ENCODE data around the gene KIAA1210. TPM values are rescaled to one million over a fixed set of nuclear protein-coding genes. Genes with fewer than 3 reads are reported as not detected.

KIAA1210 gene
- under 1 TPM; 0.13 to 0.34 (median 0.26) TPM for polyA plus RNA-seq (ENCODE audit: insufficient read length in 10 of 10)
- long read RNA-seq, donor 1 = 0 reads
- long read RNA-seq, donor 2 = 0 reads
- long read RNA-seq, donor 3 = 0 reads
- long read RNA-seq, donor 4 = 0 reads
- long read RNA-seq, donor 5 = 0 reads
- long read RNA-seq, donor 6 = 0 reads
- long read RNA-seq, donor 7 = 0 reads
- long read RNA-seq, donor 8 = 0 reads
- long read RNA-seq, donor 9 = 0 reads

- DNase-seq = no peak
These were observed at the start of gene KIAA1210 for GRCh38 chrX:119127650-119128049. TSS of gene KIAA1210 (minus strand) at chrX:119127812. CDS start at chrX:119123642, 4,170 bp downstream.

DNA sequence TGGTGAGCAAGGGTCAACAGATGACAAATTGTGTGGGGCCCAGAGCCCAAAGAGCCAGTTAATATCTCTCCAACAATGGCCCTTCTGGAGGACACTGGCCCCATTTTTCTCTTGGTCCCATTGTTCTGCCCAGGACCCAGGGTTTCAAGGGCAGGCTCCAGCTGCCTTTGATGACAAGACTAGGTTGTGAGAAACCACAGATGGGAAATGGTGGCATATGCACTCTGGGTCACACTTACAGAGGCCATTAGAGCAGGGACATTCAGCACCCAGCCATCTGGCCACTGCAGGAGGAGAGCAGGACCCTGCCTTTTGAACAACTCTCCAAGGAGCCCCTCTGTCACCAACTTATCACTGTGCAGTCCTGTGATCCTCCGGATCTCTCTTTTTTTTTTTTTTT is 49.7 kb upstream of the KIAA1210 start:
- DNase-seq = no peak

- no peak for DNase-seq
These were observed 47.3 kb upstream of the KIAA1210 start for GRCh38 chrX:119174900-119175299.

DNA sequence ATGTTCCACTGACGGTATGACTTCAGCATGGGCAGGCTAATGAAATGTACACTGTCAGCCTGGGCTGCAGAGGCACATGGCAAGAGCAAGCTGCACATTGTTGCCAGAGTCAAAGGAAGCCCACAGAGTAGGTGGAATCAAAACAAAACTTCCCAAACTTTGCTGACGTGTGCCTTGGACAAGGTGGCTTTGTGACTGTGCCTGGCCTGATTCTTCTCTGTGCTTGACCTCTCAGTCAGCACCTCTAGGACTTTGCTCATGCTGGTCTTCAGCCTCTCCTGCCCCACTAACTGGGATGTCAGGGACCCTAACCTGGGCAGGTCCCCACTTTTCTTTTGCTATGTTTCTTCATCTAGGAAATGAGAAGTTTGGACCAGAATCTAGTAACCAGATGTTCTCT is 40.5 kb upstream of the KIAA1210 start:
- no peak for DNase-seq

DNA sequence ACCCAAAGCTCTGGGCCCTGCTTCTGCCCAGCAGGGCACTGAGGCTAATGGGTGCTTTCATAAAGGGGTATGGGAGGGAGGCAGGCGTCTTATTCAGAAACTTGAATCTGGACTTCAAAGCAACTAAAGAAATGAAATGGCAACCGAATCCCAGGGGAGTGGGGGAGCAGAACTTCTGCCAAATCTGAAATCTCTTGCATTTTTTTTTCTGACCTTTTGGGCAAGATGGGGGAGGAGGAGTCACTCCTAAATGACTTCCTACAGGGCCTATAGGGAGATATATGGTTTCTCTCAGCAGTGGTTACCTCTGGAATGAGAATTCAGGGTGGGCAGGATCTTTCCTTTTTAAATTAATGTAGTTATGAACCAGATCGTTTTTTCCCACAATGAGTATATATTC is 30.6 kb upstream of the KIAA1210 start:
- no peak for DNase-seq

GRCh38 chrX:119156241-119156640 is 28.6 kb upstream of the KIAA1210 start:
- no peak for DNase-seq

DNA sequence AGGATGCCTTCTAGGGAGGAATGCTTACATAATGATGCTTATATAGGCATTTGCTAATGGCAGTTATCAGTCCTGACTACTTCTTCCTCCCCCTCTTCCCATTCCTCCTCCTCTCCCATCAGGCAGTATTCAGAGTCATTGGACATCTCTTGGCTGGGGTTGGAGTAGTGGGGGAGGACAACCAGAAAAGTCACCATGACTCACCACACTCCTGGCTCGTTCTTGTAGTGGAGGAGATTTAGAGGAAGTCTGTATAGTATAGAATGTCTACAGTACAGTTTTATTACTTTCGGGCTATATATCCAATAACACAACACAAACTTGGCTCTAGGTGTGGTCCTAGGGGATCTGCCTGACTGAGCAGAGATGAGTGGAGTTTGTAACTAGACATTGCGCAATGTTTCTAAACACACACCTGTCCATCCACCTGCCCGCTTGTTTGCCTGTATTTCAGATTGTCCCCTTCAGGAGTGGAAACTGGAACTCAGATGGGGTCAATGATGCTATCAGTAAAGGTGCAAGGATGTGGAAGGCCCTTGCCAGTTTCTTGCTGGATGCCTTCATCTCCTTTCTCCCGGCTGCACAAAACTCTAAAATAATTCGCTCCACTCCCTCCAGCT is 27.9 kb upstream of the KIAA1210 start:
- peak in 1 of 3 donors; percentile 70 for DNase-seq

GRCh38 chrX:119151051-119151380 is 23.4 kb upstream of the KIAA1210 start:
- peak in 2 of 3 donors; percentile 33 to 65 for DNase-seq

DNA sequence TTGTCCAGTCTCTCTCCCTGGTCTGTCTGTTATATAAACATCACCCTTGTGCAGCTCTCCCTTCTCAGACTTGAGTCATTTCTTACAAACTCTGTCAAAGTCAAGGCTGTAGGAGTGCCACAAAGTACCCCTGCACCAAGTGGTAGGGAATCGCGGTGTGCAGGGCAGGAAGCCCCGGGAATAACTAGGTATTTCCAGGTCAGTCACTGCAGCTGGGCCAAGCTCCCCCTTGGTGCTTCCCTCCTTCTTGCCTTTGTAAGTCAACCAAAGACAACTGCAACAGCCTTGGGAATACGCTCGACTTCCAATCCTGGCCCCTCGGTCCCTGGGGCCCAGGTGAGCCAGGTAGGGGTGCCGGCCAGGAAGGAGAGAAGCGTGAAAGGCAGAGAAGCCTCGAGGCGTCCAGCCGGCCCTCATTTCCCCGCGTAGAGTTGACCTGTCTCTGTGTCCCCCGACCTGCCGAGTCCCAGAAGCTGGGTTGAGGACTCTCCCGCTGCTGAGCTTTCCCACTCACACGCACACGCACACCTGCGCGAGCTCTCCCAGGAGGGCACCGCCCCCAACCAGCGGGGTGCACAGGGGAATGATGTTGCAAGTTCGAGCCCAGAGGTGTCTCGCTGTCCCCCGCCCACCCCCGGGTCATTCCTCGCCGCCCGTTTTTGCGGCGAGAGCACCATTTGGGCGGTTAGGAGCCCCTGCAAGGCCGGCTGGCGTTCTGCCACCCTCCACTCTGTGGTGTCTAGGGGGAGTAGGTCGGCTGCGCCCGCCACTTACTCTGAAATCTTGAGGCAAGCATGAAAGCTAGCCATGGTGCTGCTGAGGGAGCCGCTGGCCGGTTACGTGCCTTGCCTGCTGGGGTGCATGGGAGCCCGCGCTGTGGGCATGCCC is 22.8 kb upstream of the KIAA1210 start:
- DNase-seq = no peak

DNA sequence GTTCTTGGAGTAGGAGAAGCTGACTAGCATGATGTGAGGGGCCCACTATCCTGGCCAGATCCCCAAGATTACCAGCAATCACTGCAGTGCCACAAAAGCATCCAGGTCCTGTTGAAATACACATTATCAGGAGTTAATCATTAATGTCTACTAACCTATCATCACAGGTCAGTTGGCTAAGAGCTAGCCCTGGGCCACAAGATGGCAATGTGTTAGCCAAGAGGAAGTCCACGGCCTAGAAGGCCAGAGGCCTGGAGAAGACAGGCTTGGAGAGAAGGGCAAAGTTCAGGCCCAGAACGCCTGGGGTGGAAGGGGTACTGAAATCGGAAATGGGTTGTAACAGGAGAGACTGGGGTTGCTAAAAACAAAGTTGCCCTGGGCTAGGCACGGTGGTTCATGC is 19.9 kb upstream of the KIAA1210 start:
- DNase-seq = no peak

GRCh38 chrX:119145241-119145653 is 17.6 kb upstream of the KIAA1210 start:
- DNase-seq = no peak

GRCh38 chrX:119134466-119134865 is 6.9 kb upstream of the KIAA1210 start:
- no peak for DNase-seq

GRCh38 chrX:119132961-119133360 is 5.3 kb upstream of the KIAA1210 start:
- DNase-seq = no peak

DNA sequence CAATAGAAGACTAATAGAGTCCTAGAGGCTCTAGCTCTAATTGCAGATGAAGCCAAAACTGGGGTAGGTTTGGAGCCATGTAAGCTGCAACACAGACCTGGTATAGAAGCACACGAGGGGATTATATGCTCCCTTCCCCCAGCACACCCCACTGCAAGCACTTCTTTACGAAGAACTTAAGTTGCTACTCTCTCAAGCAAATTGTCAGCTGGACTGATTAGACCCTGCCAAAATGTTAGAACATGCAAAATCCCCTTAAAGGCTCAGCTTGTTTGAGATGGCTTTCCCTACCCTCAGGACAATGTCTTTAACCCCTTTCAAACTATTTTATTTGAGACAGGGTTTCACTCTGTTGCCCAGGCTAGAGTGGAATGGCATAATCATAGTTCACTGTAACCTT is 4.7 kb upstream of the KIAA1210 start:
- no peak for DNase-seq

DNA sequence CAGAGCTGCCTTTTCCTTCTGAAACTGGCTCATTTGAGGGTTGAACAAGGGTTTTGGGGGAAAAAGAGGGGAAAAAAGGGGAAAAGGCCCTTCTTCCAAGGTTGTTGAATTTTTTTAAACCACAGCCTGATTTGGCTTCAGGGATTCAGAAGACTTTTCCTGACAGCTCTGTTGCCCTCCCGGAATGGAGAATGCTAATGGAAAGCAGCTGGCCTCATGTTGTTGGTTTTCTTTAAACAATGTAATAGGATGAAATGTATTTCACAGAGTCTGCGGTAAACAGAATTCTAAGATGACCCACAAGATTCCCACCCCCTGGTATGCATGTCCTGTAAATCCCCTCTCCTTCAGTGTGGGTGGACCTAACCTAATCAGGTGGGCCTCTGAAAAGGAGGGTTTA is 3.3 kb upstream of the KIAA1210 start:
- no peak for DNase-seq

DNA sequence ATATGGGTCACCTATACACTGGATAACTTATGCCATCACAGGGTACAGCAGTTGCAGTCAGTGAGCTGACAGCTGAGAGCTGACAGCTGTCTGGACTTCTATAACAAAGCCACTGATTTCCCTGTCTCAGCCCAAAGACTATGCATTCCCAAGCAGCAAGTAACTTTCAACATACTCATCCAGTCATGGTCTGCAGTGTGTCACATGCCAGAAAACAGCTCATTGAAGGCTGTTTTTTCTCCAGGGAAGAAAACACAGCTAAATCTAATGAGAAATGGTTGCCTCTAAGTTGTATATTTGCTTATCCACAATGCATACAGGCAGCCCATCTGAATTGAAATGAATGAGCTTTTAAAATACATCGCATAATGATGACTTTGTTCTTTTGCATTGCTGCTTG is 6.3 kb downstream of the KIAA1210 start:
- DNase-seq = peak; percentile 9 to 52 (median 23)

GRCh38 chrX:119118780-119119395 is 8.7 kb downstream of the KIAA1210 start:
- peak; percentile 27 to 67 (median 49) for DNase-seq

- no peak for DNase-seq
These were observed 20.4 kb downstream of the KIAA1210 start for GRCh38 chrX:119107206-119107605.

GRCh38 chrX:119105826-119106225 is 21.8 kb downstream of the KIAA1210 start:
- no peak for DNase-seq

- no peak for DNase-seq
These were observed 26.4 kb downstream of the KIAA1210 start for GRCh38 chrX:119101168-119101567.

DNA sequence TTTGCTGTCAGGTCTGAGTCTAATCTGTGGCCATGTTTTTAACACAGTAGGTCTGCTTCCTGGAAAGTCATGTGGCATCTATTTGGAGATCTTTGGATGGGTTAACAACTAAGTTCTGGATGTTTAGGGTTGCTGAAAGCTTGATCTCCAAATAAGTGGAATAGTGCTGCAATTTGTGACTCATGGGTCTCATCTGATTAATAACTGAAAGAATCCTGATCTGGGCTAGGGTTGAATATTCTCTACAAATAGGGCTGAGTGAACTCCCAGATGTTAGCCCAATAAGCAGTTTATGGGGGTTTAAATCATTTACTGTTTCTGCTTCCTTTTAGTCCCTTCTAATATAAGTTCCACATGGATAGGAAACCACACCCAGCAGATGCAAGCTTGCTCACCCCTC is 31.7 kb downstream of the KIAA1210 start:
- DNase-seq = no peak

DNA sequence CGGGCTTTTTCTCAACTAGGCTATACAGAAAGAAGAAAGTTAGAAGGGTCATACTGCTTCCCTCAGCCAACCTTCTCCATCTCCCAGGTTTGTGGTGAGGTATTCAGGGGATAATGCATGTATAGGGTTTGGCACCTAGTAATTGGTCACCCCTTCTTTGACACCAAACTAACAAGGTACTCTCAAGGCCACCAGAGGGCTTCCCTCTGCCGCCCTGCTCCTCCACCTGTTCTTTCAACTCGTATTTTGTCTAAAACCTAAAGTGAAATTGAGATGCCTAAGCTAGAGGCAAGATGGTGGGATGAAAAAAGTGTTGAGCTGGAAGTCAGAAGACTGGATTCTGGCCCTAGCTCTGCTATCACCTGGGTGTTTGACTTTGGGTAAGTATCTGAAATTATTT is 32.8 kb downstream of the KIAA1210 start:
- no peak for DNase-seq
